ENCODE measurements around the gene UBE2E1. TPM values are rescaled to one million over a fixed set of nuclear protein-coding genes. Genes with fewer than 3 reads are reported as not detected.

UBE2E1 gene
- total RNA-seq, 1 donor from 2014 or later = 124 TPM

DNA sequence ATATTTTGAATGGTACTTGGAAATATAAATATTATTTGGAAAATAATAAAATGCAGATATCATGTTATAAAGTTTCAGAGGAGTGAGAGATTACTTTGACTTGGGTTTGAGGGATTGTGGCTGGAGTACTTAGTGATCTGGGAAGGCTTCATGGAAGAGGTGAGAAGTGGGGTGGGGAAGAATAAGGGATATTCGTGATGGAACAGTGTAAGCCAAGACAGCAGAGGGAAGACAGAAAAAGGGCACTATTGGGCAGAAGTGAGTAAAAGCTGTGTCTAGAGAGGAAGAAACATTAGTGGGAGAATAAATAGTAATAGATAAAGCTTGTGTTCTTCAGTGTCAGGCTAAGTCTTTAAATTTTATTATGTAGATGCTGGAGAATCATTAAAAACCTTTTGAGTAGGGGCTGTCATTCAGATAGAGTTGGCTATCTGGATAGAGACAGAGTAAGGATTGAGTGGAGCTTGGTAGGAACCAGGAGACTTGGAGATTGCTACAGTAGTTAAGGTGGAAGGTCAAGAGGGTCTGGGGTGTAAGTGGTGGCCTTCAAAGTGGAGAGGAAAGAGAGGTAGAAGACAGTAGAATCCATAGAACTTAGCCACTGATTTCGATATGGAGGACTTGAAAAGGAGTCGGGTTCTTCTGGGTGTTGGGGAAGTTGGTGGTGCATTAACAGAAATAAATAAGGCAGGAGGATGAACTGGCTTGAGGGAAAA is 11.9 kb downstream of the UBE2E1 start:
- TF ChIP-seq CTCF (IDR thresholded peaks at IDR 0.05; ENCODE audit: insufficient read depth, low read length, severe bottlenecking) = no peak
- H3K27me3 ChIP-seq (ENCODE audit: control insufficient read depth, insufficient read depth, low read length) = no peaks in the 10 kb centered on the region
- H3K36me3 ChIP-seq (ENCODE audit: control insufficient read depth, insufficient read depth, low read length) = no peaks in the 10 kb centered on the region
- DNase-seq (ENCODE audit: low read depth) (no peak), FAIRE-seq (no peak)
- no peak overlapping the region for H3K4me3 ChIP-seq (ENCODE audit: low read depth, low read length)

GRCh38 chr3:23819599-23820360 is 14.0 kb downstream of the UBE2E1 start:
- no peak for TF ChIP-seq CTCF (IDR thresholded peaks at IDR 0.05; ENCODE audit: insufficient read depth, low read length, severe bottlenecking)
- Histone ChIP-seq H3K27me3 (ENCODE audit: control insufficient read depth, insufficient read depth, low read length) (no peaks in the 10 kb centered on the region), H3K36me3 (ENCODE audit: control insufficient read depth, insufficient read depth, low read length) (no peaks in the 10 kb centered on the region), H3K4me3 (ENCODE audit: low read depth, low read length) (no peak overlapping the region)
- DNase-seq (ENCODE audit: low read depth) = no peak
- no peak for FAIRE-seq

DNA sequence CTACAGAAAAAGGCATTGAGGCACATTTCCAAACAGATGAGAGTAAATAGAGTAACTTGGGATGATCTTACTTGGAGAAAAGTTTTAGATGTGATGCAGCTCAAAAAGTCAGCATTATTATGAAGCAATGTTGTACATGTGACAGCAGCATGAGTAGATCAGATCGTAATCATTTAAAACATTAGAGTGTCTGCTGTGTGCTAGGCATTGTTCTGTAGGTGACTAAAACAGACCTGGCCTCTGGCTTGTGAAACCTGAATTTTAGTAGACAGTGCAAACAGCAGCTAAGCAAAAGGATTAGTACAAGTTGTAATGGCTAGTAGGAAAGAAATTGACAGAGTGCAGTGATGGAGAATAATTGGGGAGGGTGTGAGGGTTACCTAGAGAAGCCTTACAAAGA is 15.1 kb downstream of the UBE2E1 start:
- TF ChIP-seq CTCF (IDR thresholded peaks at IDR 0.05; ENCODE audit: insufficient read depth, low read length, severe bottlenecking) = no peak
- DNase-seq (ENCODE audit: low read depth) = peak; percentile 47
- Histone ChIP-seq H3K27me3 (ENCODE audit: control insufficient read depth, insufficient read depth, low read length) (no peaks in the 10 kb centered on the region), H3K36me3 (ENCODE audit: control insufficient read depth, insufficient read depth, low read length) (no peaks in the 10 kb centered on the region), H3K4me3 (ENCODE audit: low read depth, low read length) (no peak overlapping the region)
- FAIRE-seq = no peak

DNA sequence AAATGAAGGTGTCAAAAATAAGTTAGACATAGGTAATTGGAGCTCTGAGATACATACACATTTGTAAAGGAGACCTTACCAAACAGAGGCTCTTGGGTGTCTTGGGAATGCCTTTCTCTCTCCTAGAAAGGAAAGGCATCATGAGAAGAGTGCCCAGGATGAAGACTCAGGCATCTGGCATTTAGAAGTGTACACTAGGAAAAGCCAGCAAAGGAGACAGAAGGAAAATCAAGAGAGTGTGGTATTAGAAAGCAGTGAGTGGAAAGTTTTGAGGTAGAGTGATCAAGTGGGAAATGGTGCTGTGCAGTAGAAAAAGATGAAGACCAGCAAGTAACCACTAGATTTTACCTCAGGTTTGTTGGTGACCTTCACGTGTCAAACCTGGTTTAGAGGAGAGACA is 16.1 kb downstream of the UBE2E1 start:
- FAIRE-seq = no peak
- no peak for TF ChIP-seq CTCF (IDR thresholded peaks at IDR 0.05; ENCODE audit: insufficient read depth, low read length, severe bottlenecking)
- DNase-seq (ENCODE audit: low read depth) = no peak
- Histone ChIP-seq H3K27me3 (ENCODE audit: control insufficient read depth, insufficient read depth, low read length) (no peaks in the 10 kb centered on the region), H3K36me3 (ENCODE audit: control insufficient read depth, insufficient read depth, low read length) (no peaks in the 10 kb centered on the region), H3K4me3 (ENCODE audit: low read depth, low read length) (no peak overlapping the region)

DNA sequence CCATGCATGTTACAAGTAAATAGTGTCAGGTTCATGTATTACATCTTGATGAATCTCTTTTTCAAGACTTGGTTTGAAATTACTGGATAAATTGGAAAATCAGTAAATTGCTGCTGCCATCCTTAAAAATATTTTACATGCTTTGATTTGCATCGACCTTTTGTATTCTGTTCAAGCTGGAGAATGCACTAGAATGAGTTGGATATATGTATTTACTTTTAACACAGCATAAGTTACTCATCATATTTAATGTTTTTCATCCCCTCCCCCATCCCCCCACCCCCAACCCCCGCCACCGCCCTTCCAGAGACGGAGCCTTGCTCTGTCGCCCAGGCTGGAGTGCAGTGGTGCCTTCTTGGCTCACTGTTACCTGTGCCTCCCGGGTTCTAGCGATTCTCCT is 16.8 kb downstream of the UBE2E1 start:
- no peaks in the 10 kb centered on the region for H3K36me3 ChIP-seq (ENCODE audit: control insufficient read depth, insufficient read depth, low read length)
- FAIRE-seq (no peak), DNase-seq (ENCODE audit: low read depth) (no peak)
- no peak overlapping the region for H3K4me3 ChIP-seq (ENCODE audit: low read depth, low read length)
- no peaks in the 10 kb centered on the region for H3K27me3 ChIP-seq (ENCODE audit: control insufficient read depth, insufficient read depth, low read length)
- TF ChIP-seq CTCF (IDR thresholded peaks at IDR 0.05; ENCODE audit: insufficient read depth, low read length, severe bottlenecking) = no peak

Data from bronchial epithelial cell (primary cell).